HepG2 (cell line): Measurements from ENCODE around the gene IGDCC3. TPM values are rescaled to one million over a fixed set of nuclear protein-coding genes. Genes with fewer than 3 reads are reported as not detected.

Experiments used
- HNF1B ChIP-seq: sonication (generic); formaldehyde crosslinking; IDR thresholded peaks from 2 replicates; pipeline ENCODE4 v1.5.1; 2020; ENCODE audit warnings: mild to moderate bottlenecking, moderate library complexity, missing genetic modification reagents
- JDP2 ChIP-seq: sonication (generic); formaldehyde crosslinking; IDR thresholded peaks from 2 replicates; pipeline ENCODE4 v1.8.1; 2022; ENCODE audit warnings: missing genetic modification reagents, borderline replicate concordance
- KDM2A ChIP-seq: sonication (generic); formaldehyde crosslinking; IDR thresholded peaks from 2 replicates; pipeline ENCODE4 v1.4.0; 2020; ENCODE audit warnings: low read depth, missing genetic modification reagents, borderline replicate concordance
- MED13 ChIP-seq: sonication (generic); formaldehyde crosslinking; IDR thresholded peaks from 2 replicates; pipeline ENCODE4 v1.5.0; 2020; ENCODE audit warnings: missing genetic modification reagents
- NONO ChIP-seq, 2 experiments: fragments of 450-650 bp in 1 of 2; sonication (generic) in 1 of 2; formaldehyde crosslinking in 1 of 2; IDR thresholded peaks in 1 of 2; conservative IDR thresholded peaks in 1 of 2; 2 replicates each; pipeline versions ENCODE4 v1.6.1 to v1.8.0; 2017 to 2022; ENCODE audit warnings: mild to moderate bottlenecking in 1 of 2, missing genetic modification reagents in 1 of 2, moderate library complexity in 1 of 2
- ONECUT2 ChIP-seq: sonication (generic); formaldehyde crosslinking; IDR thresholded peaks from 2 replicates; pipeline ENCODE4 v1.4.0; 2020; ENCODE audit warnings: missing genetic modification reagents
- PATZ1 ChIP-seq: sonication (generic); formaldehyde crosslinking; IDR thresholded peaks from 2 replicates; pipeline ENCODE4 v1.4.0; 2020; ENCODE audit warnings: missing genetic modification reagents
- POLR2AphosphoS2 ChIP-seq: IDR thresholded peaks from 2 replicates; pipeline ENCODE4 v1.6.1; 2011; ENCODE audit warnings: low read depth, low read length, improper control_type of control experiment
- ZKSCAN5 ChIP-seq: sonication (generic); formaldehyde crosslinking; IDR thresholded peaks from 2 replicates; pipeline ENCODE4 v1.5.1; 2020; ENCODE audit warnings: mild to moderate bottlenecking, missing genetic modification reagents
- ZMYM2 ChIP-seq: sonication (generic); formaldehyde crosslinking; IDR thresholded peaks from 2 replicates; pipeline ENCODE4 v1.8.0; 2022; ENCODE audit warnings: mild to moderate bottlenecking, missing genetic modification reagents
- ZMYM4 ChIP-seq: sonication (generic); formaldehyde crosslinking; IDR thresholded peaks from 2 replicates; pipeline ENCODE4 v1.8.1; 2023; ENCODE audit warnings: mild to moderate bottlenecking, missing genetic modification reagents
- ZNF281 ChIP-seq: sonication (generic); formaldehyde crosslinking; IDR thresholded peaks from 2 replicates; pipeline ENCODE4 v1.4.0; 2020; ENCODE audit warnings: missing genetic modification reagents, borderline replicate concordance
- ZNF33A ChIP-seq: sonication (generic); formaldehyde crosslinking; IDR thresholded peaks from 2 replicates; pipeline ENCODE4 v1.5.1; 2020; ENCODE audit warnings: missing genetic modification reagents, mild to moderate bottlenecking, moderate library complexity, borderline replicate concordance
- ZNF446 ChIP-seq: sonication (generic); formaldehyde crosslinking; IDR thresholded peaks from 2 replicates; pipeline ENCODE4 v1.5.0; 2020; ENCODE audit warnings: mild to moderate bottlenecking, missing genetic modification reagents
- ZNF605 ChIP-seq: sonication (generic); formaldehyde crosslinking; IDR thresholded peaks from 2 replicates; pipeline ENCODE4 v1.8.0; 2022; ENCODE audit warnings: mild to moderate bottlenecking, missing genetic modification reagents
- ZNF710 ChIP-seq: sonication (generic); formaldehyde crosslinking; IDR thresholded peaks from 2 replicates; pipeline ENCODE4 v1.5.0; 2020; ENCODE audit warnings: mild to moderate bottlenecking, missing genetic modification reagents, borderline replicate concordance
- ZNF749 ChIP-seq: sonication (generic); formaldehyde crosslinking; IDR thresholded peaks from 2 replicates; pipeline ENCODE4 v1.8.0; 2022; ENCODE audit warnings: mild to moderate bottlenecking, missing genetic modification reagents, moderate library complexity, borderline replicate concordance
- polyA plus RNA-seq, 8 experiments: library from polyadenylated mRNA; depleted of rRNA in 3 of 8; stranded (reverse) in 7 of 8; unstranded in 1 of 8; fragments of >200 nt; fragmentation: Illumina TruSeq in 4 of 8; extraction: Trizol in 4 of 8; gene quantifications; 2 replicates each; pipeline versions ENCODE4 v1.2.1 to v1.2.3, GENCODE V29; 2011 to 2016; ENCODE audit warnings: low read depth in 4 of 8, missing spikeins in 1 of 8, mixed read lengths in 1 of 8; ENCODE audit not compliant: insufficient read depth in 1 of 8
- total RNA-seq, 5 experiments: library from RNA; depleted of rRNA; stranded (reverse); fragments of >200 nt; fragmentation: Illumina TruSeq; extraction: Trizol; gene quantifications; 2 replicates each; pipeline ENCODE4 v1.2.3, GENCODE V29; 2016; ENCODE audit warnings: low read depth in 1 of 5

The IGDCC3 gene
- total and polyA plus RNA-seq, 2 of the 13 experiments (the other 11 are each of a cell fraction or from before 2014, with no cell fraction given), result 30.1 to 51.8 TPM

GRCh38 chr15:65355173-65355987, 22.4 kb downstream of the IGDCC3 start (continued):
- no peak for TF ChIP-seq NONO (IDR thresholded peaks at IDR 0.05)
- TF ChIP-seq NONO (CRISPR knock-in tag; conservative IDR thresholded peaks at IDR 0.05), result peak; percentile 44; the same call in 1 of the 2 replicates
- TF ChIP-seq ONECUT2 (CRISPR knock-in tag), result no peak
- peak; percentile 86 for TF ChIP-seq PATZ1 (CRISPR knock-in tag)
- TF ChIP-seq ZKSCAN5 (CRISPR knock-in tag), result no peak
- TF ChIP-seq POLR2AphosphoS2, result no peak
- no peak for TF ChIP-seq ZMYM4 (CRISPR knock-in tag)
- TF ChIP-seq ZNF281 (CRISPR knock-in tag), result peak; percentile 44; the same call in 1 of the 2 replicates
- TF ChIP-seq JDP2 (CRISPR knock-in tag), result no peak
- no peak for TF ChIP-seq ZNF446
- peak; percentile 40; the same call in 1 of the 2 replicates for TF ChIP-seq ZNF605 (CRISPR knock-in tag)
- no peak for TF ChIP-seq ZNF33A (CRISPR knock-in tag)
- TF ChIP-seq MED13 (CRISPR knock-in tag), result 0 out of 2 replicates have a peak, but pooled peaks have one; percentile 22
- no peak for TF ChIP-seq ZNF710
- TF ChIP-seq KDM2A, result peak; percentile 23; the same call in 1 of the 2 replicates
- no peak for TF ChIP-seq ZMYM2 (CRISPR knock-in tag)
- no peak for TF ChIP-seq ZNF749 (CRISPR knock-in tag)
- TF ChIP-seq HNF1B (CRISPR knock-in tag), result no peak
